NOMO-1 treated with dmso at 0.1 percent for 144 hours (cell line): Measurements from ENCODE around the gene CPNE8.

Source experiments
- DNase-seq: peaks from one replicate; lab custom pipeline; 2025; ENCODE audit not compliant: unreplicated experiment; lab: John Stamatoyannopoulos, UW

CPNE8 gene

GRCh38 chr12:38653650-38654049 is 251.7 kb downstream of the CPNE8 start:
- no peak for DNase-seq

- no peak for DNase-seq
Observed at GRCh38 chr12:38648813-38649212, 256.6 kb downstream of the CPNE8 start.

- DNase-seq = no peak
Observed at GRCh38 chr12:38646146-38646545, 259.2 kb downstream of the CPNE8 start.

GRCh38 chr12:38639625-38640024 is 265.8 kb downstream of the CPNE8 start:
- no peak for DNase-seq

- no peak for DNase-seq
Observed at GRCh38 chr12:38638401-38638800, 267.0 kb downstream of the CPNE8 start.

GRCh38 chr12:38633511-38633910 is 271.9 kb downstream of the CPNE8 start:
- DNase-seq = no peak

GRCh38 chr12:38629064-38629463 is 276.3 kb downstream of the CPNE8 start:
- DNase-seq = no peak

- no peak for DNase-seq
Observed at GRCh38 chr12:38628288-38628687, 277.1 kb downstream of the CPNE8 start.

- DNase-seq = no peak
Observed at GRCh38 chr12:38625306-38625705, 280.1 kb downstream of the CPNE8 start.

GRCh38 chr12:38614171-38614570 is 291.2 kb downstream of the CPNE8 start:
- no peak for DNase-seq

GRCh38 chr12:38610808-38611350 is 294.5 kb downstream of the CPNE8 start:
- no peak for DNase-seq

- no peak for DNase-seq
Observed at GRCh38 chr12:38607295-38607694, 298.1 kb downstream of the CPNE8 start.
